ENCODE results near the gene CCDC3.

CCDC3 gene

DNA sequence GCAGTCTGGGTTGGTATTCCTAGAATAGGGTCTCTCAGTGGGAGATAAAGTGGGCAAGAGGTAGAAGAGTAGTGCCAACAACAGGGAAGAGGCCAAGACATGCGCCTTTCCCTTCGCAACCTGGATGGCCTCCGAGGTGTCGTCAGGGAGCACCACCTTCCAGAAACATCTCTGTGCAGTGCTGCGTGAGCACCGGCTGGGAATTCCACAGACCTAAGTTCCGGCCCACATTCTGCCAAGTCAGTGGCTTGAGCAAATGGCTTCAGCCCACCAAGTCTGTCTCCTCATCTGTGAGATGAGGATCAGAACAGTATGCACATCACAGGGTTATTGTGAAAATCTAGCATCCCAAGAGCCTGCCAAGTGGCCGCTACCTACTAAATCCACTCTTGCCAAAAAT lies 40.6 kb downstream of the CCDC3 start:
- no peak for DNase-seq

DNA sequence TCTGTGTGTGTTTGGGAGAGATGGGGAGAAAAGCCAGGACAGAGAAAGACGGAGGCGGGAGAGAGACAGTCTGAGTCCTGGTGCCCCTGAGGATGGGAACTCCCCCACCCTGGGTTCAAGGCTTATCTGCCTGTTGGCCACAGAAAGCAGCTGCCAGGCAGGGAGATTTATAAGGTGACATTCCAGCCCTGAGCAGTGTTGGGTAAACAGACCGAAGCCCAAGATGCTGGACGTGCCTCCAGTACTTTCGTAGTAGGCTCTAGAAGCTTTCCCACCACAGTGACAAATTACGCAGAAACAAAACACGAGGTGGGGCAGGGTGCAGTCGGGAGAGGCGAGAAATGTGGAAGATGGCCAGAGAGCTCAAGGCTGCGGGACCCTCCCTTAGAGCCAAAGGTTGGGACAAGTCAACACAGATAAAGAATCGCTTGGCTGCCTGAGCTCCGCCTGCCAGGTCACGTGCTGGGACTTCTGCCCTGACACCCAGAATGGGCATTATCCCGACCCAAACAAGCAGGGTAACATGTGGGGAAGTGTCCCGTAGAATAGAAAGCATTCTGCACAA lies 41.1 kb downstream of the CCDC3 start:
- no peak for DNase-seq

DNA sequence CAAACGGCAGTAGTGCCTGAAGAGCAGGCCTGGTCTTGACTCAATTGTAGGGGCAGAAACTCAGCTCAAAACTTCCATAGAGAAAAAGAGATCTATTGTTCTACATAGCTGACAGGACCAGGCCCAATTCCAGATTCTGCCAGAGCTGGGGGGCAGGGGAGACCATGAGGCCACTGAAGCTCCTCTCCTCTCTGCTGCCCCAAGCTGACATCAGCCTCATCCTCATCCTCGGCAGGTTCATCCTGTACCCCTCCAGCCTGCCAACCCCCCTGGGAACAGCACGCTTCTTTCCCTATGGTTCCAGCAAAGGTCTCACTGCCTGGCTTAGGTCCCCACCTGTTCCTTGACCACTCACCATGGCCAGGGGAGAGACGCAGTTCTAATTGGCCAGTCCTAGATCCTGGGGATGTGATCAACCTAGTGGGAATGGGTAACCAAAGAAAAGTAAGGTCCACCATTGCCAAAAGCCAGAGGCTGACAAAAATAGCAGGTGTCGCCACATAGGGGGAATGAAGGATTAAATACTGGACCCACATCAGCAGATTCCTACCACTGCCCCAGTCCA lies 42.9 kb downstream of the CCDC3 start:
- DNase-seq = no peak

DNA sequence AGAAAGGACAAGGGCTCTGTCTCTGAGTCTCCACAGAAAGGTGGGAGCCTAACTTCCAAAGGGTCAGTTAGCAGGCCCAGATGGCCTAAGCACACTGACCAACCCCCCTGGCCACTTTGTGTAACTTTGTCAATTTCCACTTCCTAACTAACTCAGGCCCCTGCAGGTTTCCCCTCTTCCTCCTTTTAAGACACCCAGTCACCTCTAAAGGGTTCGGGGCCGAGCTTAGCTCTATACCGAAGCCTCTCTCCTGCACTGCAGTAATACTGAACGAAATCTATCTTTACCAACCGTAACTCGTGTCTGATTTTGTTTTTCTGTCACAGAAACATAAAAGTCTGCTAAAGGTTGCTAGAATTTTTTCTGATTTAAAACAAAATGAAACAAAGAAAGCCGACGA lies 44.4 kb downstream of the CCDC3 start:
- no peak for DNase-seq

DNA sequence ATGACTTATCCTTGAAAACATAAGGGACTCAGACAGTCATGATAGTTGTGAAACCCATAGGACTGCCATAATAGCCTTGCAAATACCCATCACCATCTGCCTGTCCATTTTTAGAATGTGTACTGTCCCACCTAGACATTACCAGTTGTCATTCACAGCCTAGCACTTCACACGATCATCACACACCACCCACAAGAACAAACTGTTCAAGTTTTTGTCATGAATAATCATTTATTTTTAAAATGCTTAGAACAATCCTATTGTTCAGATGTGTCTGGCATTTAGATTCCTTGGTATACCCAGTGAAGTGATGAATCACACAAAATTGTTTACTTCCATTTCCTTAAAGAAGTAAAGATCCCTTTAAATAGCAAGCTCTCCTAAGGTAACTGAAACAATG lies 46.6 kb downstream of the CCDC3 start:
- DNase-seq = no peak

DNA sequence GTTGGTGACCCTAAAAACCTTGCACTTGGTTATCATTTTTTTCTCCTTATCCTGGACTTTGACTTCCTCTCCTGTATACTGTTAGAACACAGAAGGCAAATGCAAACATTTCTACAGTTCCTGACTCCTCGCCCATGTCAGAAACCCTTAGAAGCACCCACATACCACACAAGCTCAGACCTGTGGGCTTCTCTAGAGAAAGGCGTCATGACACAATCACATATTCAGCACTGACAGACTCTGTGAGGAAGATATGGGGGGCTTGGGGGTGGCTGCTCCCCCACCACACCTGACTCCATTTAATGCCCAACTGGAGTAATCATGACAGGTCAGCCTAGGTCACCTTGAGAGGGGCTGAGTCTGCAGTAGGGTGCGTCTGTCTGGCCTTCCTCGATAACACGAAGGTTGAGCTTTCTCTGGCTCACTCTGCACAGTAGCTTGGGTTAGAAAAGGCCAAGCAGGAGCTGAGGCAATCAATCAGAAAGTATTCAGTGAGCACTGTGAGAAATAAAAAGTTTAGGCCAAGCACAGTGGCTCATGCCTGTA lies 50.9 kb downstream of the CCDC3 start:
- no peak for DNase-seq

DNA sequence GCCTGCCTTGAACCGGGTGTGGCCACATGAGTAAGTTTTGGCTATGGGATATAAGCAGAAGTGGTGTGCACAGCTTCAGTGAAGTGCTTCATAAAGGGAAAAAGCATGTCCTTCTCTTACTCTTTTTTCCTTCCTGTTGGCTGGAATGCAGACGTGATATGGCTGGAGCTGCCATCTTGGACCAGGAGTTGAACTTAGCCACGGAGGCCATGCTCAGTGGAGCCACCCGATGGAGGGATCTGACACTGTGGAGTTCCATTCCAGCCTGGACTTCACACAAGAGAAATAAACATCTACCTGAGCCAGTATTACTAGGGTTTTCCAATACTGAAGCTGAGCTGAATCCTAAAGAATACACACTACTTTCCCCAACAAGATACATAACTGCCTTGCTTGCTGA lies 52.3 kb downstream of the CCDC3 start:
- no peak for DNase-seq

DNA sequence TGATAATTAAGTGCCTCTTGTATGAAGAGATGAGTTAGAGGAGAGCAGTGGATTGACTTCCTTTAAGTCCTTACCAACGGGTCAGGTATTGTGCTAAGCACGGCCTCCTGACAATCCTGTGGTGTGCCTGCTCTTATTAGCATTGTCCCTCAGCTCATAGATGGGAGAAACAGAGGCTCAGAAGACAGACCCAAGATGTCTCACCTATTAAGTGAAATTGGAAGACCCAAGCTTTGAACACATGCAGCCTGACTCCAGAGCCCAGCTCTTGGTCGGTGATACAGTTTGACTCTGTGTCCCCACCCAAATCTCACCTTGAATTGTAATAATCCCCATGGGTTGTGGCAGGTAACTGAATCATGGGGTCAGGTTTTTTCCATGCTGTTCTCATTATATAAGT lies 53.8 kb downstream of the CCDC3 start:
- DNase-seq = no peak

DNA sequence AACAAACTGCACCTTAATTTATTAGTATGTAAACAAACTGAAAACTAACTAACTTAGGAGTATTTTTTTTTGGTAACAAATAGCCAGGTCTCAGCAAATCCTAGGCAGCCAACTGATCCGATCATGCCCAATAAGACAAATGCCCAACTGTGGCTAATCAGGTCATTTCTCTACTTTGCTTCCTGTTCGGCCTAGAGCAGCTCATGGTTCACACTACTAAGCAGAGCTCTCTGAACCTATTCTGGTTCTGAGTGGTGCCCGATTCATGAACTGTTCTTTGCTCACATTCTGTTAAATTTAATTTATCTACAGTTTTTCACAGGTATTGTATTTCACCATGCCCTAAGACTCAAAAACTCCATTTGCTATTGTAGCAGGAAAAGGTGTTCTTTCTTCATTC lies 55.1 kb downstream of the CCDC3 start:
- no peak for DNase-seq

DNA sequence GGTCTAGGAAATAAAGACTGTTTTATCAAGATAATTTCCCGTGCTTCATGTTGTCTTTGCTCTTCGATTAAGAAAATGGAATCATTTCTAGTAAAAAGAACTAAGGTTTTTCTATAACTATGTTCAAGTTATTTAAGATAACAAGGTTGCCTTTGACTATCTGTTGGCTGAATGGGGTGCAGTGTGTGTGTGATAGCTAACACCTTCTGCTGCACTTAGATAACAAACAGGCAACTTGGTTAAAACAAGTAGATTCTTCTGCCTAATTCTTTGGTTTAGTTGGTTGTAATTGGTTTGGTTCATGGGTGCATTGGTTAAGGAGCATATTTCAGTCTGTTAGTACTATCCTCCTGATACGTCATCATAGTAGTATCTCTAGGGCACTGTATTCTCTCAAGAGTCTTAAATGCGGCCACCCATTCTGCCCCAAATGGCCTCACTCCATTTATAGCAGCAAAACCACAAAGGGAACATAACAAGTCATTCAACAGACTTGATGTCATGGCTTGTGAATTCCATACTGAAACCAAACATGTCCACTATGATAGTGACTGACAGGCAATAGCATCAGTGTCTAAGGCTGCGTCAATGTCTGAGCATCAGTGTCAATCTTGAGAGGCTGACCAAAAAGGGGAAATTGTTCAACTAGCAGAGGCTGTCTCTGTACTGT lies 55.7 kb downstream of the CCDC3 start:
- DNase-seq = no peak

DNA sequence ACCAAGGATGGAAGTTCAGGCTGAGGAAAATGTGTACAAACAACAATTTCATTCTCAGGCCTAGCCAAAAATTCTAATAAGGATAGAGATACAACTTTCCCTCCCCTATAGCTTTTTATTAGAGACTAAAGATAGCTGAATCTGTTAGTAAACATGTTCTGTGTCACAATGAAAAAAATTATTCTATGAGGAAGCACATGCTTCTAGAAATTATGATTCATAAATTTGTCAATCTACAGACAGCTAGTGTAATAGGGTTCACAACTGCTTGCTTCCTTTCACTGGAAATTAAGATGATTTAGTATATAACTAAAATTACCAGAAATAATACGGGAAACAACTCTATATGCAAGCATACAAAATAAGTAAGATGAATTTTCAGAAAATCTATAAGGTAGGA lies 56.6 kb downstream of the CCDC3 start:
- DNase-seq = no peak

DNA sequence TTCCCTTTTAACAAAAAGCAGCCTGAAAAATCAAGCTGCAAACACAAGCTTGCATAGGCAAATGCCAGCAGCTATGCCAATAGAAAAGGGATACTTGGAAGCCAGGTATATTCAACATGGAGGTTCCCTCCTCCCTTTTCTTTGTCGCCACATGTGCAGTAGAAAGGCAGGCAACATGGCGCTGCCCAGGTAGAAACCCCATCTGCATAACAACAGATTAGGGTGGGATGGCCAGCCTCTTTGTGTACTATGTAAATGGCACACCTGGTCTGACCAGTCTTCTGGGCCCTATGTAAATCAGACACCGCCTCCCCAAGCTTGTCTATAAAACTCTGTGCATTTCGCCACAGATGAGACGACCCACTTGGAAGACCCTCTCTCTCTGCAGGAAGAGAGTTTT lies 58.1 kb downstream of the CCDC3 start:
- peak; percentile 16 for DNase-seq

DNA sequence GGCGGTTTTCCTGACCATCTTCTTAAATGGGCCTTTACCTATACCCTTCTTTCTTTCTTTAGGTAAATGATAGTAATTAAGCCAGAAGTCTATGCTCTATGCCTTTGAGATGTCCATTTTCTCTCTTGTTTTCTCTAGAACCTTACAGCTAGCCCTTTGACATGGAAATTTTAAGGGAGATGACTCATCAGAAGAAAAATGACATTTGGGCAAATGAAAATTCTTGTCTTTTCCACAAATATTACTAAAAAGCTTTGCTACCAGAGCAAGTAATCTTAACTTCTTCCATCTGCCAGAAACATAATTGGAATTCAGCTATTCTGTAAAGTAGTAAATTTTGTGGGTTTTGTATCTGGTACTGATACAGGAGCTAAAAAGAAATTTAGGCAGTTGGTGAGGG lies 59.5 kb downstream of the CCDC3 start:
- DNase-seq = no peak

DNA sequence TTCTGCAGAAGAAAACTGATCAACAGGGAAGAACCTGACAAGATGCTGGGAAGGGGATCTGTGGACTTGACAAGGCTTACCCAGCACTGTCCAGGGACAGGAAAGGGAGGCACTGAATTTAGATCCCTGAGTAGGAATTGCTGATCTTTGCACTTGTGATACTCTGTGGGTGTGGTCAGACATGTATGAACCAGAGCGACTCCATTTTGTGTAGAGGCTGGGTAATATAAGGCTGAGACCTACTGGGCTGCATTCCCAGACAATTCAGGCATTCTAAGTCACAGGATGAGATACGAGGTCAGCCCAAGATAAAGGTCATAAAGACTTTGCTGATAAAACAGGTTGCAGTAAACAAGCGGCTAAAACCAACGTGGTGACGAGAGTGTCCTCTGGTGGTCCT lies 60.7 kb downstream of the CCDC3 start:
- DNase-seq = no peak

DNA sequence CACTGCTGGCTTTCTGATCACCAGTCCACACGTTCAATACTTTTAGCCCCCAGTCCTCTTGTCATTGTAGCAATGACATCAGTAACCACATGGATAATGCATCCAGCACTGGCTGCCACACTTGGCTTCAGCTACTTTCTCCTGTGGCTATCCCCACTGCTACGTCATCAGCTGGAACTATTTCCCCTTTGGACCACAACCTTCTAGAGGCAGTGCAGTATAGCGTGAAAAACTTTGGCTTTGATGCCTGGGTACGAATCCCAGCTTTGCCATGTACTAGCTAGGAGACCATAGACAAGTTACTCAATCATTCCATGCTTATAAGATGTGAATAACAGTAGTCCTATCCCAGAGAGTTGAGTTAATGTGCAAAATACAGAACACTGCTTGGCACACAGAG lies 63.2 kb downstream of the CCDC3 start:
- no peak for DNase-seq

DNA sequence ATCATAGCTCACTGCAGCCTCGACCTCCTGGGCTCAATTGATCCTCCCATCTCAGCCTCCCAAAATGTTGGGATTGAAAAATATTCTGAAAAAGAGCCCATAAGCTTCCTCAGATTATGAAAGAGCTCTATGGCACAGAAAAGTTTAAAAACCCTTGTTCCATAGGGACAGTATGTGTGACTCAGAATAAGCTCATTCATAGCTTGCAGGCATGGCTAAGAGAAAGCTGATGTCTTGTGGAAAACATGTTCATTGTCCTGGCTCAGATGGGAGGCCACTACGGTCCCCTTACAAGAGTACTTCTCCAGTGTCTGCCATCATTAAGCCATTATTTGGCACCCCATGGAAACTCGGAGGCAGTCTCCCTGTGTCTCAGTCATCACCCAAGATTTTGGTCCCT lies 64.0 kb downstream of the CCDC3 start:
- DNase-seq = no peak

DNA sequence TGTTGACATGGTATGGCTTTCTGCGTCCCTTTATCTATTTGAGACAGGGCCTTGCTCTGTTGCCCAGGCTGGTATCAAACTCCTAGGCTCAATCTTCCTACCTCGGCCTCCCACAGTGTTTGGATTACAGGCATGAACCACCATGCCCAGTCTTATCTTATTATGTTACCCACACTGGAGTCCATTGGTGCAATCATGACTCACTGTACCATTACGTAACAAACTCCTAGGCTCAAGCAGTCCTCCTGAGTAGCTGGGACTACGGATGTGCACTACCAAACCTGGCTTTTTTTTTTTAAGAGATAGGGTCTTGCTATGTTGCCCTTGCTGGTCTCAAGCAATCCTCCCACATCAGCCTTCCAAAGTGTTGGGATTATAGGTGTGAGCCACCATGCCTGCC lies 66.7 kb downstream of the CCDC3 start:
- no peak for DNase-seq

DNA sequence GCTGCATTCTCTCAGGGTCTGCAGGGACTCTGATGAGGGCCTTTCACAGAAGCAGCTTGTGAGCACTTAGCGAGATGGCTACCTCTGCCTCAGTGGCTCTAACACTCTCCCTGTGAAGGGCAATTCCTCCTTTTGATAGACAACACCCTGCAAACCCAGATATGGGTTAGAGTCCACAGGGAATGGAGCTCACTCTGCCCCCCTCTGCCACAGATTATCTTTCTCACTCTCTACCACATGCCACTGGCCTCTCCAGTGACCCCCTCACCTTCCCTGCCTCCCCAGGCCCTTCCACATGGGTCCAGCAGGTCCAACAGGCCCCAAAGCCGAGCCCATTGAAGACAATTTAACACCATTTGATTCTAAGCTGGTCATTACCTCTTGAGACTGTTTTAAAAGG lies 72.1 kb downstream of the CCDC3 start:
- DNase-seq = no peak

DNA sequence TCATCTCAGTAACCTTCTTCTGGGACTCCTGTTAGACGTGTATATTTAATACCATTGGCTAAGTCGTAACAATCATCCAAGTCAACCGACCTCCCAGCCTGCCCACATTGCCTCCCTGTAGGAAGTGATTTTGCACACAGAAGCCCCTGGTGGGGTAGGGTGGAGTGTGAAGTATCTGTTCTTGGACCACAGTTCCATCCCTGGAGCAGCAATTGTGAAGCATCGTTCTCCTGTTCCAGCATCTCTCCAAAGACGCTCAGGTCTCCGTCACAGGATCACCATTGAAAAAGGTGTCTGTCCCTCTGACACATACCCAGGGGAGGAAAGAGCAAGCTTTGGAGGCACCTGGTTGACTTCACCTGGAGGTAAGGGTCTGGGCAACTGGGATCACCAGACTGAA lies 72.9 kb downstream of the CCDC3 start:
- no peak for DNase-seq

DNA sequence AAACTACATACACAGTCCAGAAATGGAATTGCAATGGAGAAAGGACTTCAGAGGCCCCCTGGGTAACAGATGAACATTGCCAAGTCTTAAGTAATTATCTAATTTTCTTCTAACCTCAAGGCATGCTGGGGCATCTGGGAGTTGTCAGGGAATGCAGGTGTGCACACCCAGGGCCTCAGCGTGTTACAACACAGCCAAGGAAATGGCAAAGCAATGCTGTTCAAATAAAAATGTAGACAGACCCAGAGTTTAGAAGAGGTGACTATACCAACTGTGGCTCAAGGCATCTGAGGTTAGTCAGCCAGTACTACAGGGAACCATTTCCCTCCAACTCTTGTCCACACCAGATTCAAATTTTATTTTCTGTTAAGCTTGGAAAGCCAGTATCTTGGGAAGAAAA lies 73.6 kb downstream of the CCDC3 start:
- DNase-seq = no peak

DNA sequence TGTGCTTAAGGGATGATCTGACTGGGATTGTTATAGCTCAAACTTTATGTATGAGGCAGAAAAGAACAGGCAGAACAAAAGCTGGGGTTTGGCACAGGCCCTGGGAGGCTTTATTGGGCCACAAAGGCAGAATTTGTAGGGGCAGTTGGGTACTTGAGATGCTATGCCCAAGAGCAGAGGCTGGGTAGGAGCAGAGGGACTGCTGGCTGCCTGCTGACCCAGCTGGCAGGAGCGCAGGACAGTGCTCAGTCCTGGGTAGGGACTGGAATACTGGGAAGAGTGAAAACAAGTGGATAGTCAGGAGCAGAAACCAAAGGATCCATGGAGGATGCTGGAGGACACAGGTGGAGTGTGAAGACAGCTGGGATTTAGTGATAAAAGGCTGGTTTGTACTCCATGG lies 75.7 kb downstream of the CCDC3 start:
- no peak for DNase-seq

DNA sequence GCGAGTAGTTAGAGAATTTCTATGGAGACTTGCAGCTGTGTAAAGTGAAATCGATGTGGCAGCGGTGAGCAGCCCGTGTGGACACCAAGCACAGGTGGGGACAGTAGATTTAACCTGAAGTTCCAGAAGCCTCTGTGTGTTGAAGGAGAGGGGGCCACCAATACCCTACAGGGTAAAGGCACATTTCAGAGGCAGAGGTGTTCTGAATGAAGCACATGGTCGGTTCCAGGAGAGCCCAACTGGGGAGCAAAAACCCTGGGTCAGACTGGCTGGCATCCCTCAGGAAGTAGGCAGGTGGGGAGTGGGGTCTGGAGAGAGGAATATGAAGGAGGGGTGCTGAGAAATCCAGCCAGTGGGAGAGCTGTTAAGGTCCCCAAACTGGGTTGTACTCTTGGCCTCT lies 76.6 kb downstream of the CCDC3 start:
- DNase-seq = no peak

DNA sequence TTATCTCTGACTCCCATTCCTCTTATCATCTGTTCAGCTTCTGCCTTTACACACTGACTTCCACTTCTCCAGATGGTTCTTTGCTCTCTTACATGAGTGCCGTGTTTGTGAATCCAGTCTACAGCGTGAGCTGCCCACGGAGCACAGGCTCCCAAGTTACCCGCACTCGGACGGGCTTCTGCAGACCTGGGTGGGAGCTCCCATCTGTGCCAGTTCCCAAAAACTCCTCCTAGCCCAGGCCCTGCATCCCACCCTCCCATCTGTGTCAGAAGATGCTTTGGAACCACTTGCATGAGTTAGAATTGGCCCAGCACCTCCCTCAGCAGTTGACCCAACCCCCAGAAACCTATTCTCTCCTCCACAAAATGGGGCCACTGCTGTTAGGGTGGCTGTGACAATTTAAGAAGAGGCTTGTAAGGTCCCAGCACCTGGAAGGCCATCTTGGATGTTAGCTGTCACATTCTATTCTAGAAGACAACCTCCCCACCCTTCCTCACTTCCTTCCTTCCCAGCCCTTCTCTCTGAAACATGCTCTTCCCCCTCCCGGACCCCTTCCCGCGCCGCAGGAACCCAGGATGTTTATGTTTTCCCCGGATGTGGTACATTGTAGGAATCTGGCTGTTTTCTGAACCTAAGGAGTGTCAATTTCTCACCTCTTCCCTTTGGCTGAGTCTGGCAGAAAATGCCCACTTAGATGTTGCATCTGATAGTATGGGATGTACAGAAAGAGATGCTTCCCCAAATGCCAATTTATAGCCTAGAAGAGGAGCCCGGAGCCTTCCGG lies 79.2 kb downstream of the CCDC3 start:
- no peak for DNase-seq

DNA sequence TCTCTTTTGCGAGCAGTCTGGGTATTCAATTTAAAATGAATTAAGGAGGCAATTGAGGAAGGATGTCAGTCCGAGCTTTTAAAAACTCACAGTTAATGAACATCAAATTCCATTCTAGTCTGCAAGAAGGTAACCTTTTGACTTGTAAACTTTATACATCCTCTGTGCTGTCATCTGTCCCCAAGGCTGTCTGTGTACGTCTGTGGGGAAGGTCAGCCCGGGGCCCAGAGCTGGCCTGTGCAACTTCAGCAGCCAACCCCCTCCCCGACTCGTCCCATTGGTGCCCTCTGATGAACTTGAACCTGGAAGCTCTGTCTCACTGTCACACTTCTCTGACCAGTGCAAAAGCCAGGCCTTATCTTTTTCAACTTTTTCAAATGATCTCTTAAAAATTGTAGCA lies 80.3 kb downstream of the CCDC3 start:
- no peak for DNase-seq

All from NCI-H146 (cell line).